Testis (tissue), 2 donors: Measurements from ENCODE around the gene CCNY.

Experiments used
- POLR2A ChIP-seq: fragments of 450-650 bp; IDR thresholded peaks from one replicate; pipeline ENCODE4 v1.6.1; 2017; ENCODE audit warnings: antibody characterized with exemption, mild to moderate bottlenecking, moderate library complexity
- TF ChIP-seq, protein P1 (sequence below), 3 experiments: fragments of 450-650 bp in 2 of 3; fragments of 200-600 bp in 1 of 3; sonication (generic) in 1 of 3; IDR thresholded peaks; one replicate each; pipeline ENCODE4 v1.5.1; 2016 to 2019; ENCODE audit warnings: antibody characterized with exemption in 3 of 3, mild to moderate bottlenecking in 2 of 3, moderate library complexity in 1 of 3

DNA sequence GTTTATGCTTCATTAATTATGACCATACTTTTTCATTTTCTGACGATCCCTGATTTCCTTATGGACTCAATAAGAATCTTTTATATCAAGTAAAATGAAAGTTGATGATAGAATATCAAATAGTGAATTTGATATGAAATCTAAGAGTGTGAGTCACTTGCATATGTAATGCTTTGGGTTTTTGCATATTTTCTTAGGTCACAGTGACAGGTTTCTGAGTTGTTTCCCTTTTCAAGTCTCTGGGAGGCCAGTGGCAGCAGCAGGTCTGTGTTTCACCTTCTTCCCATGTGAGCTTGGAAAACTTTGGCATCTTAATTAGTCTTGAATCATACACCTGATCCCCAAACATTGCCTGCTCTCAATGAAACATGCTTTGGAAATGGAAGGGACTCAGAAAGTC lies 234.1 kb downstream of the CCNY start:
- TF ChIP-seq, protein P1, sequence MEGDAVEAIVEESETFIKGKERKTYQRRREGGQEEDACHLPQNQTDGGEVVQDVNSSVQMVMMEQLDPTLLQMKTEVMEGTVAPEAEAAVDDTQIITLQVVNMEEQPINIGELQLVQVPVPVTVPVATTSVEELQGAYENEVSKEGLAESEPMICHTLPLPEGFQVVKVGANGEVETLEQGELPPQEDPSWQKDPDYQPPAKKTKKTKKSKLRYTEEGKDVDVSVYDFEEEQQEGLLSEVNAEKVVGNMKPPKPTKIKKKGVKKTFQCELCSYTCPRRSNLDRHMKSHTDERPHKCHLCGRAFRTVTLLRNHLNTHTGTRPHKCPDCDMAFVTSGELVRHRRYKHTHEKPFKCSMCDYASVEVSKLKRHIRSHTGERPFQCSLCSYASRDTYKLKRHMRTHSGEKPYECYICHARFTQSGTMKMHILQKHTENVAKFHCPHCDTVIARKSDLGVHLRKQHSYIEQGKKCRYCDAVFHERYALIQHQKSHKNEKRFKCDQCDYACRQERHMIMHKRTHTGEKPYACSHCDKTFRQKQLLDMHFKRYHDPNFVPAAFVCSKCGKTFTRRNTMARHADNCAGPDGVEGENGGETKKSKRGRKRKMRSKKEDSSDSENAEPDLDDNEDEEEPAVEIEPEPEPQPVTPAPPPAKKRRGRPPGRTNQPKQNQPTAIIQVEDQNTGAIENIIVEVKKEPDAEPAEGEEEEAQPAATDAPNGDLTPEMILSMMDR (IDR thresholded peaks at IDR 0.05) = no peak
- no peak for TF ChIP-seq POLR2A
